K562 (cell line): Measurements from ENCODE around the gene C2.

Experiments used
- CREB1 ChIP-seq, 2 experiments: sonication (generic) in 1 of 2; formaldehyde crosslinking in 1 of 2; IDR thresholded peaks; 2 replicates each; pipeline versions ENCODE4 v1.6.1 to v1.8.0; 2012 to 2022; ENCODE audit warnings: inconsistent platforms in 1 of 2, mild to moderate bottlenecking in 1 of 2, missing genetic modification reagents in 1 of 2, moderate library complexity in 1 of 2
- FOXA1 ChIP-seq: fragments of 450-650 bp; IDR thresholded peaks from 2 replicates; pipeline ENCODE4 v1.6.1; 2016; ENCODE audit warnings: mild to moderate bottlenecking, borderline replicate concordance
- POLR2A ChIP-seq: fragments of 450-650 bp; conservative IDR thresholded peaks from 2 replicates; pipeline ENCODE4 v1.6.1; 2016
- YBX1 ChIP-seq: fragments of 450-650 bp; IDR thresholded peaks from 2 replicates; pipeline ENCODE4 v1.7.1; 2016; ENCODE audit warnings: mild to moderate bottlenecking
- ZNF140 ChIP-seq: fragments of 250-450 bp; sonication (Bioruptor Pico); IDR thresholded peaks from 2 replicates; pipeline ENCODE4 v1.8.0; 2021; ENCODE audit warnings: moderate library complexity, mild to moderate bottlenecking, inconsistent platforms
- TF ChIP-seq, protein P1 (sequence below), 3 experiments: IDR thresholded peaks in 2 of 3; conservative IDR thresholded peaks in 1 of 3; 2 replicates each; pipeline ENCODE4 v1.5.1; 2011 to 2012; ENCODE audit warnings: low read length in 3 of 3, mild to moderate bottlenecking in 3 of 3, control low read depth in 2 of 3, improper control_type of control experiment in 1 of 3, inconsistent platforms in 1 of 3, low read depth in 1 of 3, mixed read lengths in 1 of 3, moderate library complexity in 1 of 3; ENCODE audit not compliant: insufficient read depth in 2 of 3
- TF ChIP-seq, protein P2 (sequence below), 2 experiments: fragments of 200-800 bp in 1 of 2; sonication (Bioruptor generic) in 1 of 2; sonication (generic) in 1 of 2; formaldehyde crosslinking in 1 of 2; IDR thresholded peaks in 1 of 2; conservative IDR thresholded peaks in 1 of 2; 2 replicates each; pipeline versions ENCODE4 v1.5.0 to v1.6.1; 2016 to 2020; ENCODE audit warnings: missing compliant biosample characterization in 1 of 2, missing genetic modification characterization in 1 of 2, missing genetic modification reagents in 1 of 2

DNA sequence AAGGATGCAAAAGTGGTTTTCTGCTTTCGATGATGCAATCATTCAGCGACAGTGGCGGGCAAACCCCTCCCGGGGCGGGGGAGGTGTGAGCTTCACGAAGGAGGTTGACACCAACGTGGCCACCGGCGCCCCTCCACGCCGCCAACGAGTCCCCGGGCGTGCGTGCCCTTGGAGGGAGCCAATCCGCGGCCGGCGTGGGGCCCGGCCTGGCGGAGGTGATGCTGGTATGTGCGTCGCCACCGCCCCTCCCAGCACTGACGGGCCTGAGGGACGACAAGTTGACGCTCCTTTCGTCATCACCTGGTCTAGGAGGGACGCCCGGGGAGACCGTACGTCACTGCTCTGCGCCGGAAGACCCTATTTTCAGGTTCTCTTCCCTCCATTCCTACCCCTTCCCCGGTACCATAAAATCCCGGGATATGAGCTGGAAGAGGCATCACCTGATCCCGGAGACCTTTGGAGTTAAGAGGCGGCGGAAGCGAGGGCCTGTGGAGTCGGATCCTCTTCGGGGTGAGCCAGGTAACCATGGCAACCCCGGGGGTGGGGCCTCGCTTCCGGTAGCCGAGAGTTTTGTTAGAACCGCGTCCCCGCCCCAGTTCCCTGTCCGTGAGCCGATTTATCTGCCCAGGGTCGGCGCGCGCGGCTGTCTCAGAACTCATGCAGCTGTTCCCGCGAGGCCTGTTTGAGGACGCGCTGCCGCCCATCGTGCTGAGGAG, 44.6 kb downstream of the C2 start, which contains the start of gene DXO:
- TF ChIP-seq FOXA1 (no peak), ZNF140 (CRISPR knock-in tag) (no peak), POLR2A (peak; percentile 82), CREB1 (IDR thresholded peaks at IDR 0.05) (peak; percentile 99), CREB1 (CRISPR knock-in tag; IDR thresholded peaks at IDR 0.05) (peak; percentile 100), YBX1 (no peak)
- TF ChIP-seq, protein P1, sequence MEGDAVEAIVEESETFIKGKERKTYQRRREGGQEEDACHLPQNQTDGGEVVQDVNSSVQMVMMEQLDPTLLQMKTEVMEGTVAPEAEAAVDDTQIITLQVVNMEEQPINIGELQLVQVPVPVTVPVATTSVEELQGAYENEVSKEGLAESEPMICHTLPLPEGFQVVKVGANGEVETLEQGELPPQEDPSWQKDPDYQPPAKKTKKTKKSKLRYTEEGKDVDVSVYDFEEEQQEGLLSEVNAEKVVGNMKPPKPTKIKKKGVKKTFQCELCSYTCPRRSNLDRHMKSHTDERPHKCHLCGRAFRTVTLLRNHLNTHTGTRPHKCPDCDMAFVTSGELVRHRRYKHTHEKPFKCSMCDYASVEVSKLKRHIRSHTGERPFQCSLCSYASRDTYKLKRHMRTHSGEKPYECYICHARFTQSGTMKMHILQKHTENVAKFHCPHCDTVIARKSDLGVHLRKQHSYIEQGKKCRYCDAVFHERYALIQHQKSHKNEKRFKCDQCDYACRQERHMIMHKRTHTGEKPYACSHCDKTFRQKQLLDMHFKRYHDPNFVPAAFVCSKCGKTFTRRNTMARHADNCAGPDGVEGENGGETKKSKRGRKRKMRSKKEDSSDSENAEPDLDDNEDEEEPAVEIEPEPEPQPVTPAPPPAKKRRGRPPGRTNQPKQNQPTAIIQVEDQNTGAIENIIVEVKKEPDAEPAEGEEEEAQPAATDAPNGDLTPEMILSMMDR (IDR thresholded peaks at IDR 0.05 in 2 of 3, conservative IDR thresholded peaks at IDR 0.05 in 1 of 3; ENCODE audit: insufficient read depth in 2 of 3, low read depth in 1 of 3, low read length in 3 of 3) = peak in 1 of 3 experiments; percentile 0; a peak in 1 of 6 replicates
- TF ChIP-seq, protein P2, sequence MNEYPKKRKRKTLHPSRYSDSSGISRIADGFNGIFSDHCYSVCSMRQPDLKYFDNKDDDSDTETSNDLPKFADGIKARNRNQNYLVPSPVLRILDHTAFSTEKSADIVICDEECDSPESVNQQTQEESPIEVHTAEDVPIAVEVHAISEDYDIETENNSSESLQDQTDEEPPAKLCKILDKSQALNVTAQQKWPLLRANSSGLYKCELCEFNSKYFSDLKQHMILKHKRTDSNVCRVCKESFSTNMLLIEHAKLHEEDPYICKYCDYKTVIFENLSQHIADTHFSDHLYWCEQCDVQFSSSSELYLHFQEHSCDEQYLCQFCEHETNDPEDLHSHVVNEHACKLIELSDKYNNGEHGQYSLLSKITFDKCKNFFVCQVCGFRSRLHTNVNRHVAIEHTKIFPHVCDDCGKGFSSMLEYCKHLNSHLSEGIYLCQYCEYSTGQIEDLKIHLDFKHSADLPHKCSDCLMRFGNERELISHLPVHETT (CRISPR knock-in tag; conservative IDR thresholded peaks at IDR 0.05 in 1 of 2, IDR thresholded peaks at IDR 0.05 in 1 of 2) = peak in 1 of 2 experiments; percentile 95; a peak in 2 of 4 replicates
